GM06990 (cell line): ENCODE results near the gene GLO1.

Experiments used
- DNase-seq: peaks from one replicate; pipeline ENCODE4 v3.0.0-alpha.2; 2011; ENCODE audit not compliant: insufficient read length; ENCODE audit errors: extremely low read depth
- H3K27me3 ChIP-seq: replicated peaks from 2 replicates; pipeline ENCODE4 v1.6.0; 2011; ENCODE audit warnings: low read length; ENCODE audit not compliant: control insufficient read depth, insufficient read depth
- H3K36me3 ChIP-seq: 2 replicates; pipeline ENCODE4 v1.5.1; 2011; ENCODE audit warnings: low read length; ENCODE audit not compliant: control insufficient read depth, insufficient read depth
- H3K4me3 ChIP-seq: replicated peaks from 2 replicates; pipeline ENCODE4 v1.5.1; 2011; ENCODE audit warnings: low read depth, mild to moderate bottlenecking, control low read depth, low read length
- CTCF ChIP-seq: IDR thresholded peaks from 2 replicates; pipeline ENCODE4 v1.5.1; 2011; ENCODE audit warnings: low read length, control low read depth, mild to moderate bottlenecking, inconsistent platforms; ENCODE audit not compliant: insufficient read depth, poor library complexity, severe bottlenecking

GLO1 gene

GRCh38 chr6:38715016-38715689, 12.2 kb upstream of the GLO1 start, which contains the start of gene DNAH8:
Gene DNAH8, plus strand, starts transcription at chr6:38715311. Its CDS starts 7,499 bp downstream, at chr6:38722810.
- TF ChIP-seq CTCF, result no peak
- H3K4me3 ChIP-seq, result peak within 1 kb of the TSS; percentile 36
- no peak for DNase-seq
- H3K27me3 ChIP-seq, result no peaks in the 10 kb centered on the region; the same call in 1 of the 2 replicates
- H3K36me3 ChIP-seq, result no peaks in the 10 kb centered on the region

- Histone ChIP-seq H3K27me3 (no peaks in the 10 kb centered on the region; the same call in 1 of the 2 replicates), H3K36me3 (no peaks in the 10 kb centered on the region), H3K4me3 (no peak overlapping the region)
- TF ChIP-seq CTCF, result no peak
- DNase-seq, result no peak
Measured at GRCh38 chr6:38714239-38715015, 11.5 kb upstream of the GLO1 start.

- no peak for DNase-seq
- H3K27me3 ChIP-seq, result no peaks in the 10 kb centered on the region; the same call in 1 of the 2 replicates
- no peak for TF ChIP-seq CTCF
- H3K36me3 ChIP-seq, result no peaks in the 10 kb centered on the region
- no peak overlapping the region for H3K4me3 ChIP-seq
Measured at GRCh38 chr6:38713812-38714211, 10.9 kb upstream of the GLO1 start.

GRCh38 chr6:38708496-38708895, 5.6 kb upstream of the GLO1 start:
- H3K4me3 ChIP-seq, result no peak overlapping the region
- no peak for DNase-seq
- H3K36me3 ChIP-seq, result no peaks in the 10 kb centered on the region
- no peaks in the 10 kb centered on the region for H3K27me3 ChIP-seq
- no peak for TF ChIP-seq CTCF

GRCh38 chr6:38705924-38706323, 3.0 kb upstream of the GLO1 start:
- no peak for TF ChIP-seq CTCF
- DNase-seq, result no peak

More at GRCh38 chr6:38705924-38706323, 3.0 kb upstream of the GLO1 start:
- no peaks in the 10 kb centered on the region for H3K27me3 ChIP-seq
- no peak overlapping the region for H3K4me3 ChIP-seq
- H3K36me3 ChIP-seq, result no peaks in the 10 kb centered on the region
